GM18498 (cell line): Measurements from ENCODE around the gene CPD.

Experiments
- ATAC-seq: cut with Tn5 transposase; IDR thresholded peaks from one replicate; pipeline ENCODE4 v1.9.1; 2021; ENCODE audit warnings: mild to moderate bottlenecking, moderate library complexity; ENCODE audit not compliant: unreplicated experiment

CPD gene

GRCh38 chr17:30495586-30495985 lies 116.9 kb downstream of the CPD start:
- no peak for ATAC-seq

- ATAC-seq = no peak
These were observed 124.8 kb downstream of the CPD start for GRCh38 chr17:30503558-30503957.

- no peak for ATAC-seq
These were observed 127.2 kb downstream of the CPD start for GRCh38 chr17:30505868-30506417.

GRCh38 chr17:30506481-30506880 lies 127.8 kb downstream of the CPD start:
- no peak for ATAC-seq

- ATAC-seq = no peak
These were observed 134.6 kb downstream of the CPD start for GRCh38 chr17:30513346-30513745.

- no peak for ATAC-seq
These were observed 136.3 kb downstream of the CPD start for GRCh38 chr17:30514895-30515596.

GRCh38 chr17:30517786-30518185 lies 139.1 kb downstream of the CPD start:
- no peak for ATAC-seq

GRCh38 chr17:30519166-30519565 lies 140.4 kb downstream of the CPD start:
- no peak for ATAC-seq
